GM12891 (cell line): ENCODE results near the gene TMEM190.

Source experiments
- POLR2A ChIP-seq: IDR thresholded peaks from 2 replicates; pipeline ENCODE4 v1.6.1; 2011; ENCODE audit warnings: low read depth, low read length, control low read depth
- POLR2AphosphoS5 ChIP-seq: IDR thresholded peaks from 2 replicates; pipeline ENCODE4 v1.6.1; 2011; ENCODE audit warnings: low read depth, low read length, control low read depth
- TAF1 ChIP-seq: IDR thresholded peaks from 2 replicates; pipeline ENCODE4 v1.6.1; 2011; ENCODE audit warnings: low read depth, low read length, control low read depth

GRCh38 chr19:55391191-55391670, 14.6 kb downstream of the TMEM190 start:
- peak; percentile 73 for TF ChIP-seq POLR2AphosphoS5
- no peak for TF ChIP-seq TAF1
- peak; percentile 61 for TF ChIP-seq POLR2A
